NT2/D1 (cell line): ENCODE measurements around the gene NRGN.

Experiments
- DNase-seq: peaks from one replicate; pipeline ENCODE4 v3.0.0-alpha.2; 2011; ENCODE audit warnings: low read depth, low spot score
- H3K27me3 ChIP-seq: 2 replicates; pipeline ENCODE4 v1.6.0; 2011; ENCODE audit warnings: mild to moderate bottlenecking; ENCODE audit not compliant: insufficient read length, insufficient read depth
- H3K36me3 ChIP-seq: 2 replicates; pipeline ENCODE4 v1.6.1; 2011; ENCODE audit warnings: mild to moderate bottlenecking, low read length, mixed read lengths; ENCODE audit not compliant: insufficient read depth, insufficient read length
- H3K4me1 ChIP-seq: 2 replicates; pipeline ENCODE4 v1.5.1; 2011; ENCODE audit not compliant: insufficient read depth, insufficient read length
- H3K4me3 ChIP-seq: 2 replicates; pipeline ENCODE4 v1.5.1; 2011; ENCODE audit warnings: low read depth; ENCODE audit not compliant: insufficient read length
- H3K9ac ChIP-seq: 2 replicates; pipeline ENCODE4 v1.6.0; 2011; ENCODE audit warnings: low read depth; ENCODE audit not compliant: insufficient read length
- H3K9me3 ChIP-seq: 2 replicates; pipeline ENCODE4 v1.5.1; 2011; ENCODE audit warnings: mild to moderate bottlenecking, low read length; ENCODE audit not compliant: insufficient read depth
- SUZ12 ChIP-seq: IDR thresholded peaks from 2 replicates; pipeline ENCODE4 v1.6.1; 2011; ENCODE audit not compliant: insufficient read length, insufficient read depth; ENCODE audit errors: extremely low read depth
- YY1 ChIP-seq: IDR thresholded peaks from 2 replicates; pipeline ENCODE4 v1.6.1; 2011; ENCODE audit not compliant: insufficient read length, insufficient read depth
- ZNF274 ChIP-seq: IDR thresholded peaks from 2 replicates; pipeline ENCODE4 v1.6.1; 2011; ENCODE audit warnings: mild to moderate bottlenecking, low read depth, low read length

NRGN gene

DNA sequence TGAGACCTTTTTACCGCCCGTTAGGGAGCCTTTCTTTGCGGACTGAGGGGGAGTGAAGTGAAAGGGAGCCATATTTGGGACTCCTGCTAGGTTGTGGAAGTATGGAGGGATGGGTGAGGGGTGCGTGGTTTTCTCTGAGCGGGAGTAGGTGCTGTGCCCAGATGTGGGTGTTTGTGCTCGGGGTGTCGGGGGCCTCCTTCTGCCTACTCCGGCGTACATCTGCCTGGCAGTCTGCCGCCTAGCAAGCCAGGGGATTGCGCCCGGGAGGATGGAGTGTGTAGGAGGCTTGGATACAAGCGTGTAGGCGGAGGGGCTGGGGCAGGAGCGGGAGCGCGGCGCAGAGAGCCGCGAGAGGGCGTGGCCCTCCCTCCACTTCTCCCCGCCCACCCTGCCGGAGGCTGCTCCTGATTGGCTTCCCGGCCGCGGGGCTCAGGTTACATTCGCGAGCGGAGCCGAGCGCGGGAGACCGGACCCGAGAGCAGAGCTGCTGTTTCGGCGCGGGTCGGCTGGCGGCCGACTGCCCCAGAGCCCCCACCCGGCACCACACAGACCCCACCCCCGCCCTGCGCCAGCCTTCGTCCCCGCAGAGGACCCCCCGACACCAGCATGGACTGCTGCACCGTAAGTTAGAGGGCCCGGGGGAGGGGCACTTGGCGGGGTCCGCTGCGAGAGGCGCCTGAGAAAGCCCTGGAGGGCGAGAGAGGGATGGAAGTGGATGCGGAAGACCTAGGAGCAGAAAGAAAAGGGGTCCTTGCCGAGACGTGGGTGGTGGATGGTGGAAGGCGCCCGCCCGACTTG is at the start of gene NRGN:
TSS of gene NRGN (plus strand) at position 464 of the 798 bp plus-strand sequence. CDS start at position 607, 143 bp downstream.
- Histone ChIP-seq H3K9ac (peak within 1 kb of the TSS; percentile 62), H3K9me3 (no peaks in the 10 kb centered on the region), H3K27me3 (peaks cover 81% of the 10 kb centered on the region)

DNA sequence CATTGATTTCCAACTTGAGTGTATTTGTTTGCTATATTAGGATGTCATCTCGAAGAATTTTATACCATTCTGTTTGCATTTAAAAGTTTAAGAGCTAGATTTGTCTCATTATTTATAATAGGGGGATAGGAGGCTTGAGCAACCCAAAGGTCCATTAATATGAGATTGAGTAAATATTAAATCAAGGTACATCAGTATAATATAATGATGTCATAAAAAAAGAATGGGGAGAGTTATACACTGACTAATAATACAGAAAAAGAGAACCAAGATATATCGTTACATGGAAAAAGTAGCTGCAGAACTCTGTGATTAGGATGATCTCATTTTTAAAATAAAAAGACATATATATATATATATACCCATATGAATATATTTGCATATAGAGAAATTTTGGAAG is 46.6 kb upstream of the NRGN start:
- H3K9me3 ChIP-seq, result no peaks in the 10 kb centered on the region
- DNase-seq, result no peak
- no peak overlapping the region for H3K4me3 ChIP-seq
- no peak overlapping the region for H3K9ac ChIP-seq
- no peaks in the 10 kb centered on the region for H3K4me1 ChIP-seq
- no peak for TF ChIP-seq SUZ12
- TF ChIP-seq YY1, result no peak
- no peak for TF ChIP-seq ZNF274
- H3K27me3 ChIP-seq, result no peaks in the 10 kb centered on the region
- H3K36me3 ChIP-seq, result no peaks in the 10 kb centered on the region

More for the DNA sequence above, at the start of gene NRGN:
- TF ChIP-seq ZNF274 (no peak), SUZ12 (no peak), YY1 (no peak)
- DNase-seq, result peak; percentile 87
- Histone ChIP-seq H3K4me1 (no peaks in the 10 kb centered on the region), H3K4me3 (peak within 1 kb of the TSS; percentile 62), H3K36me3 (no peaks in the 10 kb centered on the region)

DNA sequence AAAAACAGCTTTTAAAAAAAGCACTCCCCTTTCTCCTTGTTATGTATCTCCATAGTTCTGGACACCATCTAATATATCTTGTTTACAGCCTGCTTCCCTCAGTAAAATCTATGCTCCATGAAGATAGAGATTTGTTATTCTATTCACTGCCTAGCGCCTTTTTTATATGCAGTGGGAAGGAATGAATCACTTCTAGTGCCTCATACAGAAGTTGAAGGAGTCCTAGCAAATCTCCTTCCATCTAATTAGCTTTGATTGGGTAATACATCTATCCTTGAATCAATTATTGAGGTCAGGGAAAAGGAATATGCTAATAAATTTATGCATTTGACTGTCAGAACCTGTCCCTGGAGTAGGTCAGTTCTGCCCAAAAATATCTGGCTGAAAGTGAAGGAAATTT is 40.2 kb upstream of the NRGN start:
- Histone ChIP-seq H3K36me3 (no peaks in the 10 kb centered on the region), H3K9ac (no peak overlapping the region), H3K4me1 (no peaks in the 10 kb centered on the region), H3K4me3 (no peak overlapping the region), H3K9me3 (0 out of 2 replicates have a peak, but pooled peaks cover 9% of the 10 kb centered on the region), H3K27me3 (no peaks in the 10 kb centered on the region)
- DNase-seq, result no peak
- TF ChIP-seq SUZ12 (no peak), YY1 (no peak), ZNF274 (no peak)

DNA sequence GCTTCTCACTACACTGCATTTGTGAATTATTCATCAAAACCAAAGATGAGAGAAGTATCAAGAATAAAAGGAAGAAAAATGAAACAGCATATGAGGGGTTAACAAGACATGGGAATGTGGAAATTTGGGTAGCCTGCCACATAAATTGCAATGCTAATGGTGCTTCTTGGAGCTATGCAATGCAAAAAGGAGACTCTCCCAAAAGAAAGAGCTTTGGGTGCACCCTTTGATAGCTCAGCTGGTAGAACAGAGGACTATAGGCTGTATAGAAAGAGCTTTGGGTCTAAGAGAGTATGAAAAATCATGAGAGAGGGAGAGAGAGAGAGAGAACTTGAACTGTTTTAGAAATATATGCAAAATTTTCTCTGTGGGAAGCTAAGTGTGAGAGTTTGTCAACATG is 39.7 kb upstream of the NRGN start:
- no peaks in the 10 kb centered on the region for H3K36me3 ChIP-seq
- no peak for DNase-seq
- H3K4me3 ChIP-seq, result no peak overlapping the region
- no peaks in the 10 kb centered on the region for H3K4me1 ChIP-seq
- H3K9ac ChIP-seq, result no peak overlapping the region
- no peaks in the 10 kb centered on the region for H3K27me3 ChIP-seq
- H3K9me3 ChIP-seq, result 0 out of 2 replicates have a peak, but pooled peaks cover 9% of the 10 kb centered on the region
- TF ChIP-seq YY1 (no peak), ZNF274 (no peak), SUZ12 (no peak)

DNA sequence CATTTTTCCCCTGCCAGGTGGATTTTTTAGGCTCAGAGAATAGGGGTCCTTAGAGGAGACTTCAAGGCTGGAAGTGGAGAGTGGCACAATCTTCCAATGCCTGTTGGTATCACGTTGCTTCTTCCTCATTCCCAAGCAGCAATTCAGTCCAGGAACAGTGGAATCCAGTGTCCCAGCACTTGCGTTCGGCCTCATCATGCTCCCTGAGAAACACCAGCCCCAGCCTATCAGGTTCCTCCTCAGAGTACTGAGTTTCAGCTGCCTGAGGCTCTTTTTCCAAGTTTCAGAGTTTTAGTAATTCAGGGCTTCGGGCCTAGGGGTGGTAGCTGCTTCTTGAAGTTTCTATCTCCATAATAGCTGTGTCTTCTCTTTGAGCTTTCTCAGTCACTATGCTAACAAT is 31.9 kb upstream of the NRGN start:
- no peak for TF ChIP-seq YY1
- no peak for TF ChIP-seq ZNF274
- no peak for TF ChIP-seq SUZ12
- Histone ChIP-seq H3K27me3 (no peaks in the 10 kb centered on the region), H3K4me3 (peak overlapping the region; percentile 4), H3K9me3 (0 out of 2 replicates have a peak, but pooled peaks cover 6% of the 10 kb centered on the region), H3K4me1 (no peaks in the 10 kb centered on the region), H3K36me3 (no peaks in the 10 kb centered on the region), H3K9ac (no peak overlapping the region)
- DNase-seq, result no peak

DNA sequence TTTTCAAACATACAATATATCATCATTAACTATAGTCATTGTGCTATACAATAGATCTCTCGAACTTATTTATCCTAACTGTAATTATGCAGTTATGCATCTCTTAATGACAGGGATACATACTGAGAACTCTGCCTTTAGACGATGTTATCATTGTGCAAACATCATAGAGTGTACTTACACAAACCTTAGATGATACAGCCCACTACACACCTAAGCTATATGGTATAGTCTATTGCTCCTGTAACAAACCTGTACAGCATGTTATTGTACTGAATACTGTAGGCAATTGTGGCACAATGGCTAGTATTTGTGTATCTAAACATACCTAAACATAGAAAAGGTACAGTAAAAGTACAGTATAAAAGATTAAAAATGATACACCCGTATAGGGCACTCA is 27.4 kb upstream of the NRGN start:
- DNase-seq, result no peak
- H3K36me3 ChIP-seq, result no peaks in the 10 kb centered on the region
- no peak for TF ChIP-seq SUZ12
- peaks cover 2% of the 10 kb centered on the region for H3K4me1 ChIP-seq
- H3K9ac ChIP-seq, result no peak overlapping the region
- H3K9me3 ChIP-seq, result no peaks in the 10 kb centered on the region
- H3K4me3 ChIP-seq, result no peak overlapping the region
- peaks cover 34% of the 10 kb centered on the region for H3K27me3 ChIP-seq

DNA sequence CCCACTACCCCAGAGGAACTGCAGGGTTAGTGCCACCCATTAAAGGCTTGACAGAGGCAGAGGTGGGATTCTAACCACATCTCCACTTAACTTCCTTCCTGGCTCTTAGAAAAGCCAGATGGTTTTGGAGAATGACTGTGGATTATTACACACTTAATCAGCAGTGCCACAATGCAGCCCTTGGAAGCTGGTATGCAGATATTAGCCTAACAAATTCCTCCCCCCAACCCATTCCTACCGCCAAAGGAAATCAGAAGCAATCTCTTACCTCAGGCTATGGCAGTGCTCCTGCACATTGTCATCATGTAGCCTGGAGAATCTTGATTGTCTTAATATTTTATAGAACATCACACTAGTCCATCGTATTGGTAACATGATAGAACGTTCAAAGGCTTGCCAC is 23.2 kb upstream of the NRGN start:
- no peak for DNase-seq
- no peak overlapping the region for H3K4me3 ChIP-seq
- peaks cover 75% of the 10 kb centered on the region for H3K27me3 ChIP-seq

More for the DNA sequence above, 23.2 kb upstream of the NRGN start:
- no peak for TF ChIP-seq ZNF274
- TF ChIP-seq SUZ12, result no peak
- TF ChIP-seq YY1, result no peak
- Histone ChIP-seq H3K9ac (no peak overlapping the region), H3K9me3 (no peaks in the 10 kb centered on the region), H3K36me3 (no peaks in the 10 kb centered on the region), H3K4me1 (peaks cover 2% of the 10 kb centered on the region)
